HEK293 (cell line): ENCODE results near the gene MARCHF11.

Experiments
- CTCF ChIP-seq: fragments of 450-650 bp; formaldehyde crosslinking; IDR thresholded peaks from 2 replicates; pipeline ENCODE4 v1.5.1; 2016; ENCODE audit warnings: missing biosample characterization, missing genetic modification characterization
- SCRT2 ChIP-seq: fragments of 450-650 bp; formaldehyde crosslinking; IDR thresholded peaks from 2 replicates; pipeline ENCODE4 v1.5.1; 2016; ENCODE audit warnings: missing biosample characterization, missing genetic modification characterization
- SETDB1 ChIP-seq: IDR thresholded peaks from one replicate; pipeline ENCODE4 v1.6.1; 2017; ENCODE audit warnings: mild to moderate bottlenecking, low read length, moderate library complexity, mixed read lengths; ENCODE audit not compliant: insufficient read length
- YY1 ChIP-seq: fragments of 450-650 bp; formaldehyde crosslinking; IDR thresholded peaks from 2 replicates; pipeline ENCODE4 v1.5.1; 2018; ENCODE audit warnings: missing biosample characterization, missing genetic modification characterization
- ZNF555 ChIP-seq: fragments of 450-650 bp; formaldehyde crosslinking; conservative IDR thresholded peaks from 2 replicates; pipeline ENCODE4 v1.5.1; 2017; ENCODE audit warnings: missing biosample characterization, mild to moderate bottlenecking, missing genetic modification characterization, inconsistent platforms
- ZNF558 ChIP-seq: fragments of 450-650 bp; formaldehyde crosslinking; IDR thresholded peaks from 2 replicates; pipeline ENCODE4 v1.5.1; 2016; ENCODE audit warnings: missing biosample characterization, missing genetic modification characterization
- ZNF629 ChIP-seq: fragments of 450-650 bp; formaldehyde crosslinking; IDR thresholded peaks from 2 replicates; pipeline ENCODE4 v1.5.1; 2017; ENCODE audit warnings: missing biosample characterization, missing genetic modification characterization

GRCh38 chr5:16120579-16120978, 59.0 kb downstream of the MARCHF11 start:
- TF ChIP-seq CTCF (tag by site-specific recombination) (no peak), SCRT2 (tag by site-specific recombination) (no peak), ZNF629 (tag by site-specific recombination) (no peak), YY1 (tag by site-specific recombination) (no peak), ZNF555 (no peak), ZNF558 (tag by site-specific recombination) (no peak), SETDB1 (no peak)
